ENCODE measurements around the gene BABAM2. TPM values are rescaled to one million over a fixed set of nuclear protein-coding genes. Genes with fewer than 3 reads are reported as not detected.

The BABAM2 gene
- total RNA-seq, 1 experiment from 2014 or later, result 46.1 TPM

- DNase-seq, result no peak
- H3K4me2 ChIP-seq, result no peak overlapping the region
- POLR2A ChIA-PET (ENCODE audit: unreplicated experiment), result no interaction called here
- H3K27me3 ChIP-seq (ENCODE audit: insufficient read depth, low read depth), result no peaks in the 10 kb centered on the region
- H3K4me3 ChIP-seq, result no peak overlapping the region
- H3K36me3 ChIP-seq (ENCODE audit: low read depth), result no peaks in the 10 kb centered on the region
- no peaks in the 10 kb centered on the region for H4K20me1 ChIP-seq (ENCODE audit: insufficient read depth)
- no peaks in the 10 kb centered on the region for H3K79me2 ChIP-seq (ENCODE audit: low read depth)
- no peaks in the 10 kb centered on the region for H3K4me1 ChIP-seq (replicated peaks; ENCODE audit: insufficient read depth)
- no peaks in the 10 kb centered on the region for H3F3A ChIP-seq (ENCODE audit: insufficient read depth, low read depth)
- intact Hi-C loops (cut with micrococcal nuclease; ENCODE audit: unreplicated experiment), result no loop called here
- no peak overlapping the region for H3K27ac ChIP-seq
- no TSS peak for BruUV-seq (replicated peaks)
- no peaks in the 10 kb centered on the region; the same call in 1 of the 2 replicates for H3K9me2 ChIP-seq (ENCODE audit: insufficient read depth)
- no peak for TF ChIP-seq EZH2 (IDR thresholded peaks at IDR 0.05; ENCODE audit: low read depth)
- H2AFZ ChIP-seq, result no peak overlapping the region
- CTCF ChIA-PET, result no interaction called here
- no peaks in the 10 kb centered on the region for H3K9me3 ChIP-seq (ENCODE audit: insufficient read depth, low read depth)
Measured at GRCh38 chr2:28035163-28035690, 144.7 kb downstream of the BABAM2 start.

- TF ChIP-seq EZH2 (IDR thresholded peaks at IDR 0.05; ENCODE audit: low read depth), result no peak
- TF ChIP-seq CTCF (conservative IDR thresholded peaks at IDR 0.05), result no peak
- ChIA-PET CTCF (no interaction called here), POLR2A (ENCODE audit: unreplicated experiment) (no interaction called here)
- H3K36me3 ChIP-seq (ENCODE audit: low read depth), result no peaks in the 10 kb centered on the region
- no peaks in the 10 kb centered on the region for H3K27me3 ChIP-seq (ENCODE audit: insufficient read depth, low read depth)
- H3F3A ChIP-seq (ENCODE audit: insufficient read depth, low read depth), result no peaks in the 10 kb centered on the region
- H3K9me3 ChIP-seq (ENCODE audit: insufficient read depth, low read depth), result no peaks in the 10 kb centered on the region
- intact Hi-C loops (cut with micrococcal nuclease; ENCODE audit: unreplicated experiment), result no loop called here
- no peaks in the 10 kb centered on the region; the same call in 1 of the 2 replicates for H3K9me2 ChIP-seq (ENCODE audit: insufficient read depth)
- H2AFZ ChIP-seq, result no peak overlapping the region
- H3K4me3 ChIP-seq, result no peak overlapping the region
- no peak overlapping the region for H3K27ac ChIP-seq
- H4K20me1 ChIP-seq (ENCODE audit: insufficient read depth), result no peaks in the 10 kb centered on the region
- BruUV-seq (replicated peaks), result no TSS peak
- no peak overlapping the region for H3K4me2 ChIP-seq
- no peaks in the 10 kb centered on the region for H3K79me2 ChIP-seq (ENCODE audit: low read depth)
- no peak for DNase-seq
- H3K4me1 ChIP-seq (replicated peaks; ENCODE audit: insufficient read depth), result no peaks in the 10 kb centered on the region
Measured at GRCh38 chr2:28035816-28036215, 145.3 kb downstream of the BABAM2 start.

- no peaks in the 10 kb centered on the region for H3K9me3 ChIP-seq (ENCODE audit: insufficient read depth, low read depth)
- no peak for DNase-seq
- H3K36me3 ChIP-seq (ENCODE audit: low read depth), result no peaks in the 10 kb centered on the region
- TF ChIP-seq CTCF (conservative IDR thresholded peaks at IDR 0.05) (no peak), EZH2 (IDR thresholded peaks at IDR 0.05; ENCODE audit: low read depth) (no peak)
- POLR2A ChIA-PET (ENCODE audit: unreplicated experiment), result no interaction called here
- no TSS peak for BruUV-seq (replicated peaks)
- no peak overlapping the region for H3K27ac ChIP-seq
- H2AFZ ChIP-seq, result no peak overlapping the region
- no peaks in the 10 kb centered on the region for H3K4me1 ChIP-seq (replicated peaks; ENCODE audit: insufficient read depth)
- no peak overlapping the region for H3K4me3 ChIP-seq
- intact Hi-C loops (cut with micrococcal nuclease; ENCODE audit: unreplicated experiment), result no loop called here
- no peaks in the 10 kb centered on the region; the same call in 1 of the 2 replicates for H3K9me2 ChIP-seq (ENCODE audit: insufficient read depth)
- no peaks in the 10 kb centered on the region for H3F3A ChIP-seq (ENCODE audit: insufficient read depth, low read depth)
- no peaks in the 10 kb centered on the region for H3K27me3 ChIP-seq (ENCODE audit: insufficient read depth, low read depth)
- no peaks in the 10 kb centered on the region for H4K20me1 ChIP-seq (ENCODE audit: insufficient read depth)
- H3K79me2 ChIP-seq (ENCODE audit: low read depth), result no peaks in the 10 kb centered on the region
- CTCF ChIA-PET, result no interaction called here
- no peak overlapping the region for H3K4me2 ChIP-seq
Measured at GRCh38 chr2:28036307-28036706, 145.8 kb downstream of the BABAM2 start.

GRCh38 chr2:28038722-28039121 lies 148.2 kb downstream of the BABAM2 start:
- no peaks in the 10 kb centered on the region for H3K79me2 ChIP-seq (ENCODE audit: low read depth)
- POLR2A ChIA-PET (ENCODE audit: unreplicated experiment), result no interaction called here
- H3K36me3 ChIP-seq (ENCODE audit: low read depth), result no peaks in the 10 kb centered on the region
- H3K9me3 ChIP-seq (ENCODE audit: insufficient read depth, low read depth), result no peaks in the 10 kb centered on the region
- no peak for DNase-seq
- H2AFZ ChIP-seq, result no peak overlapping the region
- no peaks in the 10 kb centered on the region for H3K27me3 ChIP-seq (ENCODE audit: insufficient read depth, low read depth)
- H4K20me1 ChIP-seq (ENCODE audit: insufficient read depth), result no peaks in the 10 kb centered on the region
- H3K27ac ChIP-seq, result no peak overlapping the region
- no TSS peak for BruUV-seq (replicated peaks)
- CTCF ChIA-PET, result no interaction called here
- H3K4me3 ChIP-seq, result no peak overlapping the region
- no peaks in the 10 kb centered on the region for H3F3A ChIP-seq (ENCODE audit: insufficient read depth, low read depth)
- no peaks in the 10 kb centered on the region for H3K4me1 ChIP-seq (replicated peaks; ENCODE audit: insufficient read depth)
- intact Hi-C loops (cut with micrococcal nuclease; ENCODE audit: unreplicated experiment), result no loop called here
- TF ChIP-seq CTCF (conservative IDR thresholded peaks at IDR 0.05) (no peak), EZH2 (IDR thresholded peaks at IDR 0.05; ENCODE audit: low read depth) (no peak)
- no peaks in the 10 kb centered on the region; the same call in 1 of the 2 replicates for H3K9me2 ChIP-seq (ENCODE audit: insufficient read depth)
- no peak overlapping the region for H3K4me2 ChIP-seq
